T-helper 22 cell (primary cell): ENCODE data around the gene C2CD5.

Source experiments
- DNase-seq: peaks from one replicate; pipeline ENCODE4 v3.0.0-alpha.2; 2020; ENCODE audit warnings: low read depth

Gene C2CD5

GRCh38 chr12:22415342-22416309, 128.7 kb downstream of the C2CD5 start:
- DNase-seq: no peak

- no peak for DNase-seq
Measured at GRCh38 chr12:22414742-22415141, 129.6 kb downstream of the C2CD5 start.

GRCh38 chr12:22413592-22413991, 130.8 kb downstream of the C2CD5 start:
- no peak for DNase-seq

GRCh38 chr12:22412581-22412980, 131.8 kb downstream of the C2CD5 start:
- no peak for DNase-seq

- DNase-seq: no peak
Measured at GRCh38 chr12:22410486-22410885, 133.9 kb downstream of the C2CD5 start.

GRCh38 chr12:22409377-22410164, 134.8 kb downstream of the C2CD5 start:
- peak; percentile 25 for DNase-seq

GRCh38 chr12:22408610-22409376, 135.5 kb downstream of the C2CD5 start:
- DNase-seq: no peak

- no peak for DNase-seq
Measured at GRCh38 chr12:22407397-22407796, 136.9 kb downstream of the C2CD5 start.

GRCh38 chr12:22406627-22407026, 137.7 kb downstream of the C2CD5 start:
- no peak for DNase-seq

GRCh38 chr12:22399464-22400180, 144.7 kb downstream of the C2CD5 start:
- DNase-seq: no peak
